Activated CD8-positive, alpha-beta T cell treated with anti-CD3 and anti-CD28 coated beads for 36 hours (primary cell): Measurements from ENCODE around the gene FASN. TPM values are rescaled to one million over a fixed set of nuclear protein-coding genes. Genes with fewer than 3 reads are reported as not detected.
A peak's percentile ranks its signal among the peaks of the same experiment; 100 is the strongest.

ENCODE experiments used
- ATAC-seq: fragments of 200-7000 bp; cut with Tn5 transposase; one replicate; pipeline ENCODE4 v1.10.0; 2021; ENCODE audit warnings: mild to moderate bottlenecking, moderate library complexity
- CTCF ChIA-PET: fragments of 350-600 bp; sonication (Branson Sonifier 250); formaldehyde crosslinking; loops from one replicate; lab custom pipeline; 2021; ENCODE audit warnings: antibody characterized with exemption; lab: Charles Lee
- POLR2A ChIA-PET: fragments of 350-600 bp; sonication (Branson Sonifier 250); formaldehyde crosslinking; loops from one replicate; lab custom pipeline; 2021; ENCODE audit warnings: antibody characterized with exemption; lab: Charles Lee
- DNase-seq: peaks from one replicate; pipeline ENCODE4 v3.0.0-alpha.2; 2020
- H3K27ac Mint-ChIP-seq: one replicate; pipeline ENCODE4 v1.8.0; 2021; ENCODE audit warnings: mild to moderate bottlenecking, mixed read lengths
- H3K27me3 Mint-ChIP-seq: one replicate; pipeline ENCODE4 v1.8.0; 2021; ENCODE audit warnings: mixed read lengths
- H3K36me3 Mint-ChIP-seq: one replicate; pipeline ENCODE4 v1.8.0; 2021; ENCODE audit warnings: low read depth, mixed read lengths
- H3K4me1 Mint-ChIP-seq: one replicate; pipeline ENCODE4 v1.8.0; 2021; ENCODE audit warnings: low read depth, mixed read lengths
- H3K4me3 Mint-ChIP-seq: one replicate; pipeline ENCODE4 v1.8.0; 2021; ENCODE audit warnings: mild to moderate bottlenecking, moderate library complexity, mixed read lengths
- H3K9me3 Mint-ChIP-seq: one replicate; pipeline ENCODE4 v1.8.0; 2021; ENCODE audit warnings: mixed read lengths
- CTCF ChIP-seq: fragments of 200-600 bp; IDR thresholded peaks from one replicate; pipeline ENCODE4 v1.8.0; 2022; ENCODE audit warnings: antibody characterized with exemption, mild to moderate bottlenecking
- intact Hi-C: fragments of 100-400 bp; cut with micrococcal nuclease; formaldehyde crosslinking; loops from one replicate; pipeline ENCODE4 v1.10.0; 2022
- total RNA-seq, 2 experiments: library from RNA; stranded (reverse); gene quantifications; one replicate each; pipeline ENCODE4 v1.2.3, GENCODE V29; 2021

The FASN gene
- total RNA-seq, 2 experiments from 2014 or later, result 250 to 260 TPM

DNA sequence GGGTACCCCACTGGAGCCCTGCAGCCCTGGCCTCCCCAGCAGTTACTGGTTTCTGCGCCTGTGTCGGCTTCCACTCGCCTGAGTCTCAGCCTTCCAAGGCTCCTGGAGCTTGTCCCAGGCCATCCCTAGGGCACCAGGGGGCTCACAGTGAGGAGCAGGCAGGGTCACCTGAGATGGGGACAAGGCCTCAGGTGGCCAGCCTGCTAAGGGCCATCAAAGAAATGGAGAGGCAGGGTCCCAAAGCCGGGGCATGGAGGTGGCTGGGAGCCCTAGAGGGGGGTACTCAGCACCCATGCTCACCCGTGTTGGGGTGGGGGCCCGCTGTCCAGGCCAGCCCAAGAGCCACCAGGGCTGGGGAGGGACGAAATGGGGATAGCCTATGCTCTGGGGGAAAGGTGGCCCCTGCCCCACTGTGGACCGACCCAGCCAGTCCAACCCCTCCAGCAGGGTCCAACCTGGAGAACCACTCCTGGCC lies 1.3 kb downstream of the FASN start:
- ATAC-seq (no peak), DNase-seq (no peak)
- Mint-ChIP-seq H3K36me3 (peaks cover 29% of the 10 kb centered on the region), H3K4me1 (peaks cover 16% of the 10 kb centered on the region), H3K27me3 (no peaks in the 10 kb centered on the region), H3K9me3 (no peaks in the 10 kb centered on the region), H3K4me3 (peak overlapping the region; percentile 75), H3K27ac (no peak overlapping the region)
- POLR2A ChIA-PET, result interaction anchor here (1.0 to 4.3 kb wide), 9 partner anchors 8 to 46 kb away, joined by 3 to 16 read pairs (median 5); partner anchors contain the start of gene DUS1L
- CTCF ChIA-PET, result no interaction called here
- TF ChIP-seq CTCF, result no peak
- intact Hi-C loops, result no loop called here

- Mint-ChIP-seq H3K4me1 (peaks cover 15% of the 10 kb centered on the region), H3K27ac (no peak overlapping the region), H3K27me3 (no peaks in the 10 kb centered on the region), H3K9me3 (no peaks in the 10 kb centered on the region), H3K36me3 (peaks cover 30% of the 10 kb centered on the region), H3K4me3 (peak overlapping the region; percentile 75)
- POLR2A ChIA-PET, result interaction anchor here (0.6 to 4.3 kb wide), 12 partner anchors 8 to 179 kb away, joined by 3 to 16 read pairs (median 4); partner anchors contain the start of gene DUS1L
- TF ChIP-seq CTCF, result no peak
- ATAC-seq (no peak), DNase-seq (no peak)
- intact Hi-C loops, result no loop called here
- CTCF ChIA-PET, result interaction anchor here (0.9 to 1.2 kb wide), 3 partner anchors 10 to 137 kb away, joined by 3 read pairs; no protein-coding TSS in a partner anchor
Measured at GRCh38 chr17:82095777-82096708, 2.0 kb downstream of the FASN start.

- ATAC-seq (no peak), DNase-seq (no peak)
- no peaks in the 10 kb centered on the region for H3K9me3 Mint-ChIP-seq
- CTCF ChIA-PET, result interaction anchor here (0.9 to 1.2 kb wide), 3 partner anchors 11 to 136 kb away, joined by 3 read pairs; no protein-coding TSS in a partner anchor
- H3K36me3 Mint-ChIP-seq, result peaks cover 31% of the 10 kb centered on the region
- peak overlapping the region; percentile 75 for H3K4me3 Mint-ChIP-seq
- POLR2A ChIA-PET, result interaction anchor here (0.6 to 4.3 kb wide), 9 partner anchors 11 to 178 kb away, joined by 3 to 16 read pairs (median 3); partner anchors contain the start of gene DUS1L
- H3K4me1 Mint-ChIP-seq, result peaks cover 9% of the 10 kb centered on the region
- intact Hi-C loops, result no loop called here
- TF ChIP-seq CTCF, result no peak
- H3K27me3 Mint-ChIP-seq, result no peaks in the 10 kb centered on the region
- no peak overlapping the region for H3K27ac Mint-ChIP-seq
Measured at GRCh38 chr17:82094931-82095776, 2.9 kb downstream of the FASN start.

- POLR2A ChIA-PET, result interaction anchor here (0.7 kb wide), 1 partner anchor 28 kb away, joined by 3 read pairs; no protein-coding TSS in a partner anchor
- TF ChIP-seq CTCF, result no peak
- Mint-ChIP-seq H3K27me3 (no peaks in the 10 kb centered on the region), H3K4me3 (no peak overlapping the region), H3K36me3 (peaks cover 26% of the 10 kb centered on the region), H3K9me3 (no peaks in the 10 kb centered on the region), H3K4me1 (peaks cover 4% of the 10 kb centered on the region), H3K27ac (no peak overlapping the region)
- CTCF ChIA-PET, result no interaction called here
- ATAC-seq (no peak), DNase-seq (no peak)
- intact Hi-C loops, result no loop called here
Measured at GRCh38 chr17:82092995-82093751, 4.9 kb downstream of the FASN start.
